GM12872 (cell line): ENCODE measurements around the gene RAB40B.

Source experiments
- TF ChIP-seq, protein P1 (sequence below): IDR thresholded peaks from 3 replicates; pipeline ENCODE4 v1.5.1; 2011; ENCODE audit warnings: low read depth, mild to moderate bottlenecking, low read length, moderate library complexity; ENCODE audit not compliant: insufficient read depth

RAB40B gene, protein sequence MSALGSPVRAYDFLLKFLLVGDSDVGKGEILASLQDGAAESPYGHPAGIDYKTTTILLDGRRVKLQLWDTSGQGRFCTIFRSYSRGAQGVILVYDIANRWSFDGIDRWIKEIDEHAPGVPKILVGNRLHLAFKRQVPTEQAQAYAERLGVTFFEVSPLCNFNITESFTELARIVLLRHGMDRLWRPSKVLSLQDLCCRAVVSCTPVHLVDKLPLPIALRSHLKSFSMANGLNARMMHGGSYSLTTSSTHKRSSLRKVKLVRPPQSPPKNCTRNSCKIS

GRCh38 chr17:82698065-82698973, at the start of gene RAB40B:
Gene RAB40B, minus strand, starts transcription at chr17:82698698. Its CDS starts 102 bp downstream, at chr17:82698596.
- TF ChIP-seq, protein P1, sequence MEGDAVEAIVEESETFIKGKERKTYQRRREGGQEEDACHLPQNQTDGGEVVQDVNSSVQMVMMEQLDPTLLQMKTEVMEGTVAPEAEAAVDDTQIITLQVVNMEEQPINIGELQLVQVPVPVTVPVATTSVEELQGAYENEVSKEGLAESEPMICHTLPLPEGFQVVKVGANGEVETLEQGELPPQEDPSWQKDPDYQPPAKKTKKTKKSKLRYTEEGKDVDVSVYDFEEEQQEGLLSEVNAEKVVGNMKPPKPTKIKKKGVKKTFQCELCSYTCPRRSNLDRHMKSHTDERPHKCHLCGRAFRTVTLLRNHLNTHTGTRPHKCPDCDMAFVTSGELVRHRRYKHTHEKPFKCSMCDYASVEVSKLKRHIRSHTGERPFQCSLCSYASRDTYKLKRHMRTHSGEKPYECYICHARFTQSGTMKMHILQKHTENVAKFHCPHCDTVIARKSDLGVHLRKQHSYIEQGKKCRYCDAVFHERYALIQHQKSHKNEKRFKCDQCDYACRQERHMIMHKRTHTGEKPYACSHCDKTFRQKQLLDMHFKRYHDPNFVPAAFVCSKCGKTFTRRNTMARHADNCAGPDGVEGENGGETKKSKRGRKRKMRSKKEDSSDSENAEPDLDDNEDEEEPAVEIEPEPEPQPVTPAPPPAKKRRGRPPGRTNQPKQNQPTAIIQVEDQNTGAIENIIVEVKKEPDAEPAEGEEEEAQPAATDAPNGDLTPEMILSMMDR, result no peak

DNA sequence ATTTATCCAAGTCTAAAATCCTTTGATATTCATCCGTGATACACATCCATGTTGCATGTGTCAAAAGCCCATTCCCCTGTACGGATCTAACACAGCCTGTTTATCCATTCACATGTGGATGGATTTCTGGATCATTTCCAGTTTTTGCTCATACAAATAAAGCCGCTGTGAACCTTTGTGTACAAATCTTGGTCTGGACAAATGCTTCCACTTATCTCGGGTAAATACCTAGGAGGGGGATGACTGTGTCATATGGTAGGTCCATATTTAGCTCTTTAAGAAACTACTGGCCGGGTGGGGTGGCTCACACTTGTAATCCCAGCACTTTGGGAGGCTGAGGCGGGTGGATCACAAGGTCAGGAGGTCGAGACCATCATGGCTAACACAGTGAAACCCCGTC, 47.0 kb upstream of the RAB40B start:
- TF ChIP-seq, protein P1, result no peak

DNA sequence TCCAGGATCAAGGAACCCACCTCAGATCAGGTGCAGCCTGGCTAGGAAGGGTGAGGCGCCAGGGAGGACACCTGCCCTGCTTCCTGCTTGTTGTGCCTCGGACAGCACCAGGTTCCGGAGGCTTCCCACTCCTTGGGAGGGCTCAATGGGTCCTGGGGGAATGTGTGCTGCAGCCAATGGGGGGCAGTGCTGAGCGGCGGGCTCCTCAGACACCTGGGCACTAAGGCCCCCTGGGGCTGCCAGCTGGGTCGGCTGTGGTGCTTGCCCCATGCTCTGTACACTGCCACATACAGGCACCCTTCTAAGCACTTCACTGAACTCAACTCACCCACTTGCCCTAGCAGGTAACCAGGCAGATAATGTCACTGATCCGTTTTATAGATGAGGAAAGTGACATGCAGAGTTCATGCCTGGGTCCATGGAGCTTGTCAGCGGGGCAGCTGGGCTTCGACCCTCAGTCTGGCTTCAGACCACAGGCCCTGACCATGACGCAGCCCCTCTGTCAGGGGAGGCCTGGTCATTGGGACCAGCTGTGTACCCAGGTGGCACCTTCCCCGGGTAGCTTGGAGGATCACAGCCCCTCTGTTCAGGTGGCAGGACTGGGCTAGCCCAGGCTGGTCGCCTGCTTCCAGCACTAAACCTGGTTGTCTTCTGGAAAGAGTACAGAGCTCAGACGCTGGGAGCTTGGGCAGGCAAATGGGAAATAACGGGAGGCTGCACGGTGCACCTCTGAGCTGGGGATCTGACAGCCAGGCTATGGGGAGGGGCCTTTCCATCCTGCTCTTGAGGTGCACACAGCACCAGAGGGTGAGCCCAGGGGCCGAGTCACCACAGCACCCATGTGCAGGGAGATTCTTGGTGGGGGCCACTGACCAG, 45.1 kb upstream of the RAB40B start:
- TF ChIP-seq, protein P1, result 0 out of 3 replicates have a peak, but pooled peaks have one; percentile 17

DNA sequence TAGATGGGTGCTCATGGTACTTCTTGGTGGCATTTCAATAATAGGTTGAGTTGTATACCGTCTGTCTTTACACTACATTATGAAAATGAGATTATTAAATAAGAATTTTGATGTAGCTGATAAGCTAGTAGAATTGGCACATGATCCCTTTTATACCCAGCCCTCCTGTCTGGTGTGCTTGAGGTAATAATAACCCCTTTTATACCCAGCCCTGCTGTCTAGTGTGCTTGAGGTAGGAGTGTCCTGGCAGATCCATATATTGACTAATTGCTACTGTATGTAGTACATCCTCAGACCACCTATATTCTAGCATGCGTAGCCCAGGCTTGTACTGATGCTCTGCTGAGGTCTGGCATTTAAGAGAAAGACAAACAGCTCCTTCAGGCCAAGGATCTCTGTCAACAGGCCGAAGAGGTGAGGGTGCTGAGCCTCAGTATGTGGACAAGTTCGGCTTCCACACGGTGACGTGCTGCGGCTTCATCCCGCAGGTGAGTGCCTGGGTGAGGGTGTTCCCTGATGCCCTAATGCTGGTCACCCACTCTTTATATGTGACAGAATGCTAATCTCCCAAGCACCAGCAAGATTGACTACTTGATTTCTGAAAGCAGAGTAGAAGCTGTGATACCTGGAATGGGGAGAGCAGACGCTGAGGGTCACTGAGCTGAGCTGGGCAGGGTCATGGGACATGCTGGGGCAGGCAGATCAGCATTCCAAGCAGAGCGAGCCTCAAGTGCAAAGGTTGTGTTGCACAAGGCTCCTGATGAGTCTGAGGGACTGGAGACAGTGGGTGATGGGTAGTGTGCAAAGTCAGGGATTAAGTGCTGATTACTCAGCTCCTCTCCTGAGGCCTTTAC, 42.6 kb upstream of the RAB40B start:
- TF ChIP-seq, protein P1, result no peak

- TF ChIP-seq, protein P1, result no peak
These were observed 39.7 kb upstream of the RAB40B start for GRCh38 chr17:82737967-82738877.
